SK-N-SH (cell line): ENCODE results near the gene DNAH9. TPM values are rescaled to one million over a fixed set of nuclear protein-coding genes. Genes with fewer than 3 reads are reported as not detected.

Experiments
- CTCF ChIA-PET: fragments of 300-600, 350-600 bp; formaldehyde crosslinking; extraction: SDS; loops from one replicate; lab custom pipeline; 2021; lab: Yijun Ruan, JAX
- POLR2A ChIA-PET: fragments of 350-600 bp; sonication (Branson Sonifier 250); formaldehyde crosslinking; extraction: SDS; loops from one replicate; lab custom pipeline; 2020; ENCODE audit warnings: antibody characterized with exemption, inconsistent platforms; lab: Yijun Ruan, JAX
- DNase-seq: peaks from one replicate; pipeline ENCODE4 v3.0.0; 2012
- H2AFZ ChIP-seq: fragments of 200-600 bp; sonication (generic); 2 replicates; pipeline ENCODE4 v1.8.1; 2016; ENCODE audit warnings: antibody characterized with exemption, mild to moderate bottlenecking, low read depth
- H3F3A ChIP-seq: fragments of 200-600 bp; sonication (generic); replicated peaks from 2 replicates; pipeline ENCODE3; 2016; ENCODE audit warnings: antibody characterized with exemption, mild to moderate bottlenecking; ENCODE audit not compliant: insufficient read depth
- H3K27ac ChIP-seq, 2 experiments: fragments of 200-500 bp in 1 of 2; fragments of 200-600 bp in 1 of 2; sonication (Bioruptor generic) in 1 of 2; sonication (generic), shearing (Covaris generic) in 1 of 2; 2 replicates each; pipeline versions ENCODE4 v1.5.1 to v1.6.1; 2014 to 2016; ENCODE audit warnings: low read depth in 2 of 2, inconsistent platforms in 1 of 2, low read length in 1 of 2, mild to moderate bottlenecking in 1 of 2, mixed read lengths in 1 of 2
- H3K27me3 ChIP-seq: fragments of 200-600 bp; sonication (generic), shearing (Covaris generic); 2 replicates; pipeline ENCODE4 v1.6.1; 2016; ENCODE audit warnings: mixed run types; ENCODE audit not compliant: insufficient read depth
- H3K36me3 ChIP-seq, 2 experiments: fragments of 200-500 bp in 1 of 2; fragments of 200-600 bp in 1 of 2; sonication (Bioruptor generic) in 1 of 2; sonication (generic) in 1 of 2; replicated peaks in 1 of 2; 2 replicates each; pipeline versions ENCODE3 to v1.5.1; 2014 to 2016; ENCODE audit warnings: low read length in 1 of 2, mild to moderate bottlenecking in 1 of 2; ENCODE audit not compliant: insufficient read depth in 2 of 2, control insufficient read depth in 1 of 2
- H3K4me1 ChIP-seq, 2 experiments: fragments of 200-500 bp in 1 of 2; fragments of 200-600 bp in 1 of 2; sonication (Bioruptor generic) in 1 of 2; sonication (generic), shearing (Covaris generic) in 1 of 2; 2 replicates each; pipeline versions ENCODE4 v1.5.1 to v1.6.1; 2014 to 2016; ENCODE audit warnings: low read depth in 1 of 2, low read length in 1 of 2, mixed run types in 1 of 2; ENCODE audit not compliant: insufficient read depth in 2 of 2, control insufficient read depth in 1 of 2
- H3K4me2 ChIP-seq: fragments of 200-600 bp; sonication (generic), shearing (Covaris generic); 2 replicates; pipeline ENCODE4 v1.6.1; 2017; ENCODE audit warnings: mixed run types
- H3K4me3 ChIP-seq, 2 experiments: fragments of 200-500 bp in 1 of 2; fragments of 200-600 bp in 1 of 2; sonication (Bioruptor generic) in 1 of 2; sonication (generic), shearing (Covaris generic) in 1 of 2; 2 replicates each; pipeline versions ENCODE4 v1.5.1 to v1.8.1; 2014 to 2016; ENCODE audit warnings: low read depth in 2 of 2, inconsistent platforms in 1 of 2, low read length in 1 of 2, mild to moderate bottlenecking in 1 of 2, mixed read lengths in 1 of 2, moderate library complexity in 1 of 2
- H3K79me2 ChIP-seq: fragments of 200-600 bp; sonication (generic); 2 replicates; pipeline ENCODE4 v1.8.1; 2017; ENCODE audit warnings: mild to moderate bottlenecking; ENCODE audit not compliant: insufficient read depth
- H3K9ac ChIP-seq: fragments of 200-600 bp; sonication (generic); 2 replicates; pipeline ENCODE4 v1.6.1; 2017; ENCODE audit warnings: mixed run types
- H3K9me2 ChIP-seq: fragments of 200-600 bp; sonication (generic); 2 replicates; pipeline ENCODE4 v1.6.1; 2017; ENCODE audit warnings: mixed run types
- H3K9me3 ChIP-seq: fragments of 200-600 bp; sonication (generic); 2 replicates; pipeline ENCODE4 v1.6.1; 2017; ENCODE audit warnings: mixed run types, mild to moderate bottlenecking, moderate library complexity
- H4K20me1 ChIP-seq: fragments of 200-600 bp; sonication (generic); 2 replicates; pipeline ENCODE4 v1.6.1; 2017; ENCODE audit warnings: mild to moderate bottlenecking, mixed run types; ENCODE audit not compliant: insufficient read depth
- CTCF ChIP-seq: fragments of 200-600 bp; sonication (generic); IDR thresholded peaks from 2 replicates; pipeline ENCODE4 v1.6.1; 2017; ENCODE audit warnings: antibody characterized with exemption, mild to moderate bottlenecking, moderate library complexity
- TAF1 ChIP-seq: IDR thresholded peaks from 2 replicates; pipeline ENCODE4 v1.6.1; 2012; ENCODE audit warnings: low read depth, mild to moderate bottlenecking, low read length, moderate library complexity, borderline replicate concordance
- WGBS: methylation state at CpG from one replicate; pipeline ENCODE4 v1.1.6; 2017; ENCODE audit warnings: low lambda C conversion rate; 5-methylcytosine and 5-hydroxymethylcytosine counted together
- polyA plus RNA-seq, 3 experiments: library from polyadenylated mRNA; depleted of rRNA; stranded (reverse); fragments of >200 nt; gene quantifications; 2 replicates each; pipeline ENCODE4 v1.2.3, GENCODE V29; 2012
- TF ChIP-seq, protein P1 (sequence below): fragments of 150-350 bp; IDR thresholded peaks from 2 replicates; pipeline ENCODE4 v1.6.1; 2016; ENCODE audit warnings: mild to moderate bottlenecking, low read depth, low read length
- TF ChIP-seq, protein P2 (sequence below): IDR thresholded peaks from 2 replicates; pipeline ENCODE4 v1.4.0; 2012; ENCODE audit warnings: low read depth
- TF ChIP-seq, protein P3 (sequence below): IDR thresholded peaks from 2 replicates; pipeline ENCODE4 v1.6.1; 2012; ENCODE audit warnings: mild to moderate bottlenecking, low read depth, low read length, moderate library complexity
- TF ChIP-seq, protein P4 (sequence below): fragments of 150-350 bp; IDR thresholded peaks from 2 replicates; pipeline ENCODE4 v1.6.1; 2017; ENCODE audit warnings: antibody characterized with exemption, low read length, low read depth, borderline replicate concordance

The DNAH9 gene
- polyA plus RNA-seq, 1 of the 3 experiments (the other 2 are of a cell fraction): not detected

DNA sequence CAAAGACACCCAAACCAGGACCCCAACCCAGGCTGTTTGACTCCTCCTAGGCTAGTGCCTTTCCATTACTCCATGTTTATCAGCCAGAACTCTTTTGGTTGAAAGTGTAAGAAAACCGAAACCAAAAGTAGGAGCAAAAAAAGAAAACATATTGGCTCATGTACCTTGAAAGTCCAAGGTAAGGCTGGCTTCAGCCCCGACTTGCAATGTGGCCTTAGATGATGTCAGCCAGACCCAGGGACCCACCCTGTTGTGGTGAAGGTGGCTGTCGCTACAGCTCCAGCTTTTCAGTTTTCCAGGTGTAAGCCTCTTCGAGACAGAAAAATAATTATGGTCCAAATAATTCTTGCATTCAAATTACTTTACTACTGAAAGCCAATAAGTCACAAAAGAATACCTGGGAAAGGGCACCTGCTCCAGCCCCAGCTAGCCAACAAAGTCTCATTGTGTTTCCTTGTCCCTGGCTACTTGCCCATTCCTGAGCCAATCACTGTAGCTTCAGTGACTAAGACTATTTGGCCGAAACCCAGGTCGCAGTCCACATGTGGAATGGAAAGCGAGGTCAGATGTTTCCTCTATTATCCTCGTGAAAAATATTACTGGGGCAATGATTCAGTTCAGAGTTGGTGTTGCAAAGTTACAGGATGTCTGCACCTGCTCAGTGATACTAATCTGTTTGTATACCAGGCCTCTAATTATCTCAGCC, 20.7 kb downstream of the DNAH9 start:
- H3K27me3 ChIP-seq: no peaks in the 10 kb centered on the region
- ChIA-PET POLR2A (no interaction called here), CTCF (interaction anchor here (1.3 kb wide), 1 partner anchor 25 kb away, joined by 3 read pairs; no protein-coding TSS in a partner anchor)
- DNase-seq: no peak
- TF ChIP-seq CTCF (no peak), TAF1 (no peak)
- TF ChIP-seq, protein P1, sequence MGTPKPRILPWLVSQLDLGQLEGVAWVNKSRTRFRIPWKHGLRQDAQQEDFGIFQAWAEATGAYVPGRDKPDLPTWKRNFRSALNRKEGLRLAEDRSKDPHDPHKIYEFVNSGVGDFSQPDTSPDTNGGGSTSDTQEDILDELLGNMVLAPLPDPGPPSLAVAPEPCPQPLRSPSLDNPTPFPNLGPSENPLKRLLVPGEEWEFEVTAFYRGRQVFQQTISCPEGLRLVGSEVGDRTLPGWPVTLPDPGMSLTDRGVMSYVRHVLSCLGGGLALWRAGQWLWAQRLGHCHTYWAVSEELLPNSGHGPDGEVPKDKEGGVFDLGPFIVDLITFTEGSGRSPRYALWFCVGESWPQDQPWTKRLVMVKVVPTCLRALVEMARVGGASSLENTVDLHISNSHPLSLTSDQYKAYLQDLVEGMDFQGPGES: no peak
- TF ChIP-seq, protein P2, sequence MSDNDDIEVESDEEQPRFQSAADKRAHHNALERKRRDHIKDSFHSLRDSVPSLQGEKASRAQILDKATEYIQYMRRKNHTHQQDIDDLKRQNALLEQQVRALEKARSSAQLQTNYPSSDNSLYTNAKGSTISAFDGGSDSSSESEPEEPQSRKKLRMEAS: no peak
- TF ChIP-seq, protein P3, sequence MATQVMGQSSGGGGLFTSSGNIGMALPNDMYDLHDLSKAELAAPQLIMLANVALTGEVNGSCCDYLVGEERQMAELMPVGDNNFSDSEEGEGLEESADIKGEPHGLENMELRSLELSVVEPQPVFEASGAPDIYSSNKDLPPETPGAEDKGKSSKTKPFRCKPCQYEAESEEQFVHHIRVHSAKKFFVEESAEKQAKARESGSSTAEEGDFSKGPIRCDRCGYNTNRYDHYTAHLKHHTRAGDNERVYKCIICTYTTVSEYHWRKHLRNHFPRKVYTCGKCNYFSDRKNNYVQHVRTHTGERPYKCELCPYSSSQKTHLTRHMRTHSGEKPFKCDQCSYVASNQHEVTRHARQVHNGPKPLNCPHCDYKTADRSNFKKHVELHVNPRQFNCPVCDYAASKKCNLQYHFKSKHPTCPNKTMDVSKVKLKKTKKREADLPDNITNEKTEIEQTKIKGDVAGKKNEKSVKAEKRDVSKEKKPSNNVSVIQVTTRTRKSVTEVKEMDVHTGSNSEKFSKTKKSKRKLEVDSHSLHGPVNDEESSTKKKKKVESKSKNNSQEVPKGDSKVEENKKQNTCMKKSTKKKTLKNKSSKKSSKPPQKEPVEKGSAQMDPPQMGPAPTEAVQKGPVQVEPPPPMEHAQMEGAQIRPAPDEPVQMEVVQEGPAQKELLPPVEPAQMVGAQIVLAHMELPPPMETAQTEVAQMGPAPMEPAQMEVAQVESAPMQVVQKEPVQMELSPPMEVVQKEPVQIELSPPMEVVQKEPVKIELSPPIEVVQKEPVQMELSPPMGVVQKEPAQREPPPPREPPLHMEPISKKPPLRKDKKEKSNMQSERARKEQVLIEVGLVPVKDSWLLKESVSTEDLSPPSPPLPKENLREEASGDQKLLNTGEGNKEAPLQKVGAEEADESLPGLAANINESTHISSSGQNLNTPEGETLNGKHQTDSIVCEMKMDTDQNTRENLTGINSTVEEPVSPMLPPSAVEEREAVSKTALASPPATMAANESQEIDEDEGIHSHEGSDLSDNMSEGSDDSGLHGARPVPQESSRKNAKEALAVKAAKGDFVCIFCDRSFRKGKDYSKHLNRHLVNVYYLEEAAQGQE: no peak
- TF ChIP-seq, protein P4, sequence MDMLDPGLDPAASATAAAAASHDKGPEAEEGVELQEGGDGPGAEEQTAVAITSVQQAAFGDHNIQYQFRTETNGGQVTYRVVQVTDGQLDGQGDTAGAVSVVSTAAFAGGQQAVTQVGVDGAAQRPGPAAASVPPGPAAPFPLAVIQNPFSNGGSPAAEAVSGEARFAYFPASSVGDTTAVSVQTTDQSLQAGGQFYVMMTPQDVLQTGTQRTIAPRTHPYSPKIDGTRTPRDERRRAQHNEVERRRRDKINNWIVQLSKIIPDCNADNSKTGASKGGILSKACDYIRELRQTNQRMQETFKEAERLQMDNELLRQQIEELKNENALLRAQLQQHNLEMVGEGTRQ: no peak
- H3K36me3 ChIP-seq: no peaks in the 10 kb centered on the region
- H3K9me3 ChIP-seq: no peaks in the 10 kb centered on the region
- 30% methylated on average over 8 of the region's 8 CpGs for WGBS
- no peak overlapping the region for H3K4me3 ChIP-seq
- H3K4me2 ChIP-seq: no peak overlapping the region
- no peak overlapping the region for H2AFZ ChIP-seq
- no peaks in the 10 kb centered on the region for H3K79me2 ChIP-seq
- H3K9me2 ChIP-seq: no peaks in the 10 kb centered on the region
- H3K9ac ChIP-seq: no peak overlapping the region
- no peaks in the 10 kb centered on the region for H4K20me1 ChIP-seq
- no peak overlapping the region for H3K27ac ChIP-seq
- peaks cover 0 to 8% of the 10 kb centered on the region in 2 experiments; a peak in 1 of 4 replicates for H3K4me1 ChIP-seq
- no peaks in the 10 kb centered on the region for H3F3A ChIP-seq
